HepG2 (cell line): ENCODE data around the gene DPM1.
"Not testable (repeated sequence)": the region's sequence is repeated elsewhere in the genome, so short reads cannot be mapped to it uniquely, and the experiment has no call there.

ENCODE experiments used
- FOXK1 ChIP-seq: sonication (generic); formaldehyde crosslinking; IDR thresholded peaks from 2 replicates; pipeline ENCODE4 v1.4.0; 2020; ENCODE audit warnings: low read depth, missing genetic modification reagents, borderline replicate concordance
- TGIF2 ChIP-seq: IDR thresholded peaks from 2 replicates; pipeline ENCODE4 v1.6.1; 2016; ENCODE audit warnings: control low read depth, missing compliant biosample characterization
- ZNF687 ChIP-seq: sonication (generic); formaldehyde crosslinking; IDR thresholded peaks from 2 replicates; pipeline ENCODE4 v1.5.1; 2020; ENCODE audit warnings: mild to moderate bottlenecking, missing genetic modification reagents, moderate library complexity
- TF ChIP-seq, protein P1 (sequence below): sonication (generic); formaldehyde crosslinking; IDR thresholded peaks from 2 replicates; pipeline ENCODE4 v1.4.0; 2020; ENCODE audit warnings: missing genetic modification reagents
- TF ChIP-seq, protein P2 (sequence below): sonication (generic); formaldehyde crosslinking; IDR thresholded peaks from 2 replicates; pipeline ENCODE4 v1.4.0; 2020; ENCODE audit warnings: missing genetic modification reagents

DNA sequence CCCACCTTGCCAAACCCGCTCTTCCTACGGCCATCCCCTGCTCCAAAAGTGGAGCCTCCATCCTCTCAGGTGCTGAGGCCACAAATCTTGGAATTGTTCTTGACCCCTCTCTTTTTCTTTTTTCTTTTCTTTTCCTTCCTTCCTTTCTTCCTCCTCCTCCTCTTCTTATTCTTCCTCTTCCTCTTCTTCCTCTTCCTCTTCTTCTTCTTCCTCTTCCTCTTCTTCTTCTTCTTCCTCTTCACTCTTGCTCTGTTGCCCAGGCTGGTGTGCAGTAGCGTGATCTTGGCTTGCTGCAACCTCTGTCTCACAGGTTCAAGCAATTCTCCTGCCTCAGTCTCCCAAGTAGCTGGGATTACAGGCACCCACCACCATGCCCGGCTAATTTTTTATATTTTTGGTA, 20.2 kb upstream of the DPM1 start:
- TF ChIP-seq ZNF687; FOXK1; TGIF2 (CRISPR knock-in tag): not testable (repeated sequence)
- TF ChIP-seq, protein P1, sequence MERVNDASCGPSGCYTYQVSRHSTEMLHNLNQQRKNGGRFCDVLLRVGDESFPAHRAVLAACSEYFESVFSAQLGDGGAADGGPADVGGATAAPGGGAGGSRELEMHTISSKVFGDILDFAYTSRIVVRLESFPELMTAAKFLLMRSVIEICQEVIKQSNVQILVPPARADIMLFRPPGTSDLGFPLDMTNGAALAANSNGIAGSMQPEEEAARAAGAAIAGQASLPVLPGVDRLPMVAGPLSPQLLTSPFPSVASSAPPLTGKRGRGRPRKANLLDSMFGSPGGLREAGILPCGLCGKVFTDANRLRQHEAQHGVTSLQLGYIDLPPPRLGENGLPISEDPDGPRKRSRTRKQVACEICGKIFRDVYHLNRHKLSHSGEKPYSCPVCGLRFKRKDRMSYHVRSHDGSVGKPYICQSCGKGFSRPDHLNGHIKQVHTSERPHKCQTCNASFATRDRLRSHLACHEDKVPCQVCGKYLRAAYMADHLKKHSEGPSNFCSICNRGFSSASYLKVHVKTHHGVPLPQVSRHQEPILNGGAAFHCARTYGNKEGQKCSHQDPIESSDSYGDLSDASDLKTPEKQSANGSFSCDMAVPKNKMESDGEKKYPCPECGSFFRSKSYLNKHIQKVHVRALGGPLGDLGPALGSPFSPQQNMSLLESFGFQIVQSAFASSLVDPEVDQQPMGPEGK (CRISPR knock-in tag), result not testable (repeated sequence)
- TF ChIP-seq, protein P2, sequence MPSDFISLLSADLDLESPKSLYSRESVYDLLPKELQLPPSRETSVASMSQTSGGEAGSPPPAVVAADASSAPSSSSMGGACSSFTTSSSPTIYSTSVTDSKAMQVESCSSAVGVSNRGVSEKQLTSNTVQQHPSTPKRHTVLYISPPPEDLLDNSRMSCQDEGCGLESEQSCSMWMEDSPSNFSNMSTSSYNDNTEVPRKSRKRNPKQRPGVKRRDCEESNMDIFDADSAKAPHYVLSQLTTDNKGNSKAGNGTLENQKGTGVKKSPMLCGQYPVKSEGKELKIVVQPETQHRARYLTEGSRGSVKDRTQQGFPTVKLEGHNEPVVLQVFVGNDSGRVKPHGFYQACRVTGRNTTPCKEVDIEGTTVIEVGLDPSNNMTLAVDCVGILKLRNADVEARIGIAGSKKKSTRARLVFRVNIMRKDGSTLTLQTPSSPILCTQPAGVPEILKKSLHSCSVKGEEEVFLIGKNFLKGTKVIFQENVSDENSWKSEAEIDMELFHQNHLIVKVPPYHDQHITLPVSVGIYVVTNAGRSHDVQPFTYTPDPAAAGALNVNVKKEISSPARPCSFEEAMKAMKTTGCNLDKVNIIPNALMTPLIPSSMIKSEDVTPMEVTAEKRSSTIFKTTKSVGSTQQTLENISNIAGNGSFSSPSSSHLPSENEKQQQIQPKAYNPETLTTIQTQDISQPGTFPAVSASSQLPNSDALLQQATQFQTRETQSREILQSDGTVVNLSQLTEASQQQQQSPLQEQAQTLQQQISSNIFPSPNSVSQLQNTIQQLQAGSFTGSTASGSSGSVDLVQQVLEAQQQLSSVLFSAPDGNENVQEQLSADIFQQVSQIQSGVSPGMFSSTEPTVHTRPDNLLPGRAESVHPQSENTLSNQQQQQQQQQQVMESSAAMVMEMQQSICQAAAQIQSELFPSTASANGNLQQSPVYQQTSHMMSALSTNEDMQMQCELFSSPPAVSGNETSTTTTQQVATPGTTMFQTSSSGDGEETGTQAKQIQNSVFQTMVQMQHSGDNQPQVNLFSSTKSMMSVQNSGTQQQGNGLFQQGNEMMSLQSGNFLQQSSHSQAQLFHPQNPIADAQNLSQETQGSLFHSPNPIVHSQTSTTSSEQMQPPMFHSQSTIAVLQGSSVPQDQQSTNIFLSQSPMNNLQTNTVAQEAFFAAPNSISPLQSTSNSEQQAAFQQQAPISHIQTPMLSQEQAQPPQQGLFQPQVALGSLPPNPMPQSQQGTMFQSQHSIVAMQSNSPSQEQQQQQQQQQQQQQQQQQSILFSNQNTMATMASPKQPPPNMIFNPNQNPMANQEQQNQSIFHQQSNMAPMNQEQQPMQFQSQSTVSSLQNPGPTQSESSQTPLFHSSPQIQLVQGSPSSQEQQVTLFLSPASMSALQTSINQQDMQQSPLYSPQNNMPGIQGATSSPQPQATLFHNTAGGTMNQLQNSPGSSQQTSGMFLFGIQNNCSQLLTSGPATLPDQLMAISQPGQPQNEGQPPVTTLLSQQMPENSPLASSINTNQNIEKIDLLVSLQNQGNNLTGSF (CRISPR knock-in tag), result not testable (repeated sequence)
